ENCODE data around the gene LETM1. TPM values are rescaled to one million over a fixed set of nuclear protein-coding genes. Genes with fewer than 3 reads are reported as not detected.

The LETM1 gene
- total RNA-seq, 1 experiment from 2014 or later, result 67.3 TPM

DNA sequence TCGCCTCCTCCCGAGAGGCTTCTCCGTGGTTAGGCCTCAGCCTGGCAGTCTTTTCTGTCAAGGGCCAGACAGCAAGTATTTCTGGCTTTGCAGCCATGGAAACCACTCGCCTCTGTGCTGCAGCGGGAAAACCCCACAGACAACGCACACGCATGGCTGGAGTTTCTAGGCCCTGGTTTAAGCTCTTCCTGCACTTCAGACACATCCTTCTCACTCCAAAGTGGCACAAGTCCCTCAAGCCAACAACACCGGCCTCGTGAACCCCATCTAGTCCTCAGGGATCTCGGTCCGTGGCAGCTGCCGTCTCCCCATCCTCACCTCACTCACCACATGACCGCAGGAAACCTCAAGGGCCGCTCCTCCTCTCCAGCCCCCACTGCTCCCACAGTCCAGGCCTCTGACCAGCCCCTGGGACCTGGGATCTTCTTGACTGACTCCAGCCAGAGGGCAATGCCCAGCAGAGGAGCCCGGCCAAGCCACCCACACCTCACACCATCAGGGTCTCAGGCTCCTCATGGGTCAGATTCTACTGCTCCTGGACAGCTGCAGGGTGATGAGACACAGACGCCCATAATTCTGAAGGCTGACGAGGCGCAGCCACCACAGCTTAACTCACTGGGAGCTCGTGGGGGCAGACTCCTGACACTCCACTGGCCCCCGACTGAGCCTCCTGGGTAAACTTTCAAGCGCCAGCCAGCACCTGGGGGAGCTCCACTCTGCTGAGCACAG lies 21.7 kb downstream of the LETM1 start:
- no peaks in the 10 kb centered on the region for H3K9me2 ChIP-seq (ENCODE audit: insufficient read depth)
- ATAC-seq (no peak), DNase-seq (ENCODE audit: low read depth, low spot score) (no peak)
- H3K27ac ChIP-seq (ENCODE audit: low read depth, low read length), result no peak overlapping the region
- peaks cover 30% of the 10 kb centered on the region for H3K79me2 ChIP-seq (ENCODE audit: insufficient read depth, low read length)
- H3K36me3 ChIP-seq (ENCODE audit: control insufficient read depth in 1 of 2, insufficient read depth in 2 of 2, low read length in 2 of 2), result peaks cover 28 to 47% of the 10 kb centered on the region in 2 experiments; a peak in 3 of 4 replicates
- H2AFZ ChIP-seq (ENCODE audit: low read depth, low read length, poor library complexity, severe bottlenecking), result no peak overlapping the region
- intact Hi-C loops (cut with micrococcal nuclease), result no loop called here
- no peaks in the 10 kb centered on the region for H4K20me1 ChIP-seq (ENCODE audit: insufficient read depth)
- H3K9ac ChIP-seq (ENCODE audit: low read length), result no peak overlapping the region
- CTCF ChIA-PET, result no interaction called here
- BruUV-seq (replicated peaks), result TSS peak; percentile 23
- no peak overlapping the region for H3K4me3 ChIP-seq (replicated peaks in 1 of 2; ENCODE audit: low read depth in 1 of 2, low read length in 2 of 2)
- no peaks in the 10 kb centered on the region for H3K27me3 ChIP-seq (ENCODE audit: insufficient read depth, low read length)
- no peaks in the 10 kb centered on the region for H3K4me1 ChIP-seq (ENCODE audit: control insufficient read depth in 1 of 2, insufficient read depth in 2 of 2, low read length in 2 of 2)
- H3K4me2 ChIP-seq (ENCODE audit: low read length), result no peak overlapping the region
- POLR2A ChIA-PET, result no interaction called here
- RAD21 ChIA-PET (ENCODE audit: low non-redundant PET in 1 of 2, low total read pairs in 2 of 2, uncharacterized antibody in 2 of 2, unreplicated experiment in 2 of 2), result no interaction called here
- H3K9me3 ChIP-seq (ENCODE audit: control insufficient read depth in 1 of 2, insufficient read depth in 1 of 2, low read depth in 1 of 2, low read length in 2 of 2), result no peaks in the 10 kb centered on the region
- no peak for TF ChIP-seq CEBPB (IDR thresholded peaks at IDR 0.05; ENCODE audit: low read depth)
- TF ChIP-seq, protein P1, sequence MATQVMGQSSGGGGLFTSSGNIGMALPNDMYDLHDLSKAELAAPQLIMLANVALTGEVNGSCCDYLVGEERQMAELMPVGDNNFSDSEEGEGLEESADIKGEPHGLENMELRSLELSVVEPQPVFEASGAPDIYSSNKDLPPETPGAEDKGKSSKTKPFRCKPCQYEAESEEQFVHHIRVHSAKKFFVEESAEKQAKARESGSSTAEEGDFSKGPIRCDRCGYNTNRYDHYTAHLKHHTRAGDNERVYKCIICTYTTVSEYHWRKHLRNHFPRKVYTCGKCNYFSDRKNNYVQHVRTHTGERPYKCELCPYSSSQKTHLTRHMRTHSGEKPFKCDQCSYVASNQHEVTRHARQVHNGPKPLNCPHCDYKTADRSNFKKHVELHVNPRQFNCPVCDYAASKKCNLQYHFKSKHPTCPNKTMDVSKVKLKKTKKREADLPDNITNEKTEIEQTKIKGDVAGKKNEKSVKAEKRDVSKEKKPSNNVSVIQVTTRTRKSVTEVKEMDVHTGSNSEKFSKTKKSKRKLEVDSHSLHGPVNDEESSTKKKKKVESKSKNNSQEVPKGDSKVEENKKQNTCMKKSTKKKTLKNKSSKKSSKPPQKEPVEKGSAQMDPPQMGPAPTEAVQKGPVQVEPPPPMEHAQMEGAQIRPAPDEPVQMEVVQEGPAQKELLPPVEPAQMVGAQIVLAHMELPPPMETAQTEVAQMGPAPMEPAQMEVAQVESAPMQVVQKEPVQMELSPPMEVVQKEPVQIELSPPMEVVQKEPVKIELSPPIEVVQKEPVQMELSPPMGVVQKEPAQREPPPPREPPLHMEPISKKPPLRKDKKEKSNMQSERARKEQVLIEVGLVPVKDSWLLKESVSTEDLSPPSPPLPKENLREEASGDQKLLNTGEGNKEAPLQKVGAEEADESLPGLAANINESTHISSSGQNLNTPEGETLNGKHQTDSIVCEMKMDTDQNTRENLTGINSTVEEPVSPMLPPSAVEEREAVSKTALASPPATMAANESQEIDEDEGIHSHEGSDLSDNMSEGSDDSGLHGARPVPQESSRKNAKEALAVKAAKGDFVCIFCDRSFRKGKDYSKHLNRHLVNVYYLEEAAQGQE (IDR thresholded peaks at IDR 0.05; ENCODE audit: low read depth), result no peak
- no peak for TF ChIP-seq TCF7L2 (IDR thresholded peaks at IDR 0.05; ENCODE audit: borderline replicate concordance, extremely low read depth, insufficient read depth, insufficient read length)
- TF ChIP-seq ZFX (IDR thresholded peaks at IDR 0.05), result no peak; the same call in 1 of the 2 replicates
- TF ChIP-seq EZH2 (IDR thresholded peaks at IDR 0.05), result no peak
- TF ChIP-seq, protein P2, sequence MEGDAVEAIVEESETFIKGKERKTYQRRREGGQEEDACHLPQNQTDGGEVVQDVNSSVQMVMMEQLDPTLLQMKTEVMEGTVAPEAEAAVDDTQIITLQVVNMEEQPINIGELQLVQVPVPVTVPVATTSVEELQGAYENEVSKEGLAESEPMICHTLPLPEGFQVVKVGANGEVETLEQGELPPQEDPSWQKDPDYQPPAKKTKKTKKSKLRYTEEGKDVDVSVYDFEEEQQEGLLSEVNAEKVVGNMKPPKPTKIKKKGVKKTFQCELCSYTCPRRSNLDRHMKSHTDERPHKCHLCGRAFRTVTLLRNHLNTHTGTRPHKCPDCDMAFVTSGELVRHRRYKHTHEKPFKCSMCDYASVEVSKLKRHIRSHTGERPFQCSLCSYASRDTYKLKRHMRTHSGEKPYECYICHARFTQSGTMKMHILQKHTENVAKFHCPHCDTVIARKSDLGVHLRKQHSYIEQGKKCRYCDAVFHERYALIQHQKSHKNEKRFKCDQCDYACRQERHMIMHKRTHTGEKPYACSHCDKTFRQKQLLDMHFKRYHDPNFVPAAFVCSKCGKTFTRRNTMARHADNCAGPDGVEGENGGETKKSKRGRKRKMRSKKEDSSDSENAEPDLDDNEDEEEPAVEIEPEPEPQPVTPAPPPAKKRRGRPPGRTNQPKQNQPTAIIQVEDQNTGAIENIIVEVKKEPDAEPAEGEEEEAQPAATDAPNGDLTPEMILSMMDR (IDR thresholded peaks at IDR 0.05 in 2 of 3, conservative IDR thresholded peaks at IDR 0.05 in 1 of 3; ENCODE audit: borderline replicate concordance in 1 of 3, insufficient read depth in 1 of 3, low read depth in 2 of 3, low read length in 2 of 3), result no peak
- no peak for TF ChIP-seq ELF1 (IDR thresholded peaks at IDR 0.05; ENCODE audit: borderline replicate concordance, low read depth)
- TF ChIP-seq SRF (IDR thresholded peaks at IDR 0.05; ENCODE audit: low read depth), result no peak
